ENCODE results near the gene HOOK2. TPM values are rescaled to one million over a fixed set of nuclear protein-coding genes. Genes with fewer than 3 reads are reported as not detected.
A peak's percentile ranks its signal among the peaks of the same experiment; 100 is the strongest.

HOOK2 gene
- total and polyA plus RNA-seq, 2 of the 13 experiments (the other 11 are each of a cell fraction or from before 2014, with no cell fraction given) = 9.2 to 12.9 TPM

DNA sequence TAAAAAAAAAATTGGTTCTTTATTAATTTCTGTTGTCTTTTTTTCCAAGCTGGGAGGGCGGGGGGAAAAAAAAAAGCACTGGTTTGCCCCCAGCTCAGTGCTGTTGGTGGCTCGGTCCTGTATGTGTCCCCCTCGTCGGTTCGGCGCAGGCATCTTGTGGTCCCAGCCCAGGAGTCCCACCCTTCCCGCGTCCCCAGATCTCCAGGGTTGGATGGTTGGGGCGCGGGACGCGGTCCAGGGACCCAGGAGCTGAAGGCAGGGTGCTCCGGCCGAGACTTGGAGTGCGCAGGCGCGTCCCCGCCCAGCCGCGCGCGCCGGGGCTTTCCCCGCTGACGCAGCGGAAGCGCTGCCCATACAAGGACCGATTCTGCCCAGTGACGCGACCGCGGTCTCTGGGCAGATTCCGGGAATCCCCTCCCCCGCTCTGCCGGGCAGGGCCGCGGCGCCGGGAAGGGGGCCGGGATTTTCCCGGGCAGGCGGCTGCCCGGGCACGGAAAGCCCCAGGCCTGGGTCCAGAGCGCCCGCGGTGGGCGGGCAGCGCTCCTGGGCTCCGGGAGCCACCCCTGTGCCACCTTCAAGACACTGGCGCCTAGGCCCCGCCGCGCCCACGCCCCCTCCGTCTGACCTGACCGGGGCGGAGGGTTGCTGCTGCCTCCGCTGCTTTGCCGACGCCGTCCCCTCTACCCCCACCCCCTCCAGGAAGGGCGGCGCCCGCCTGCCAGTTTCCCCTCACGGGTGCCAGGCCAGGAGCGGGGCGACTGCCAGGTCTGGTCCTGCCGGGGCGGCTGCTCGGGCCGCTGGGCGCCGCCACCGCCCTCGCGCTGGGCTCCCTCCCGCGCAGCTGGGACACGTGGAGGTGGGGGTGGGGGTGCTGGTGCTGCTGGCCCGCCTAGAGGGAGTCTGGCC, 18.2 kb upstream of the HOOK2 start (continued):
- TF ChIP-seq, protein P1, sequence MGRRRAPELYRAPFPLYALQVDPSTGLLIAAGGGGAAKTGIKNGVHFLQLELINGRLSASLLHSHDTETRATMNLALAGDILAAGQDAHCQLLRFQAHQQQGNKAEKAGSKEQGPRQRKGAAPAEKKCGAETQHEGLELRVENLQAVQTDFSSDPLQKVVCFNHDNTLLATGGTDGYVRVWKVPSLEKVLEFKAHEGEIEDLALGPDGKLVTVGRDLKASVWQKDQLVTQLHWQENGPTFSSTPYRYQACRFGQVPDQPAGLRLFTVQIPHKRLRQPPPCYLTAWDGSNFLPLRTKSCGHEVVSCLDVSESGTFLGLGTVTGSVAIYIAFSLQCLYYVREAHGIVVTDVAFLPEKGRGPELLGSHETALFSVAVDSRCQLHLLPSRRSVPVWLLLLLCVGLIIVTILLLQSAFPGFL (CRISPR knock-in tag; IDR thresholded peaks at IDR 0.05) = no peak
- TF ChIP-seq ZNF451 (CRISPR knock-in tag; IDR thresholded peaks at IDR 0.05) (peak; percentile 69), RBM39 (IDR thresholded peaks at IDR 0.05; ENCODE audit: low read depth, low read length, poor library complexity, severe bottlenecking) (peak; percentile 81), ZNF616 (CRISPR knock-in tag; IDR thresholded peaks at IDR 0.05; ENCODE audit: low read depth) (no peak; the same call in 1 of the 2 replicates), ZNF12 (CRISPR knock-in tag; IDR thresholded peaks at IDR 0.05) (no peak), RFX3 (CRISPR knock-in tag; IDR thresholded peaks at IDR 0.05) (no peak), ZNF547 (CRISPR knock-in tag; IDR thresholded peaks at IDR 0.05) (peak; percentile 88), SOX5 (CRISPR knock-in tag; IDR thresholded peaks at IDR 0.05; ENCODE audit: borderline replicate concordance) (peak; percentile 41; the same call in 1 of the 2 replicates), ZNF225 (CRISPR knock-in tag; IDR thresholded peaks at IDR 0.05) (peak; percentile 75), FOXP1 (IDR thresholded peaks at IDR 0.05) (no peak), FOXP1 (CRISPR knock-in tag; IDR thresholded peaks at IDR 0.05) (no peak), CBFB (CRISPR knock-in tag; IDR thresholded peaks at IDR 0.05) (peak; percentile 27; the same call in 1 of the 2 replicates), EED (CRISPR knock-in tag; IDR thresholded peaks at IDR 0.05) (peak; percentile 75; the same call in 1 of the 2 replicates), ZNF160 (CRISPR knock-in tag; IDR thresholded peaks at IDR 0.05) (peak; percentile 12; the same call in 1 of the 2 replicates), SAP130 (CRISPR knock-in tag; IDR thresholded peaks at IDR 0.05; ENCODE audit: low read depth) (peak; percentile 92), FOXA3 (CRISPR knock-in tag; IDR thresholded peaks at IDR 0.05) (peak; percentile 23; the same call in 1 of the 2 replicates), ATF1 (CRISPR knock-in tag; IDR thresholded peaks at IDR 0.05) (peak; percentile 80), ZNF180 (CRISPR knock-in tag; IDR thresholded peaks at IDR 0.05; ENCODE audit: borderline replicate concordance, low read depth) (no peak)
- TF ChIP-seq, protein P2, sequence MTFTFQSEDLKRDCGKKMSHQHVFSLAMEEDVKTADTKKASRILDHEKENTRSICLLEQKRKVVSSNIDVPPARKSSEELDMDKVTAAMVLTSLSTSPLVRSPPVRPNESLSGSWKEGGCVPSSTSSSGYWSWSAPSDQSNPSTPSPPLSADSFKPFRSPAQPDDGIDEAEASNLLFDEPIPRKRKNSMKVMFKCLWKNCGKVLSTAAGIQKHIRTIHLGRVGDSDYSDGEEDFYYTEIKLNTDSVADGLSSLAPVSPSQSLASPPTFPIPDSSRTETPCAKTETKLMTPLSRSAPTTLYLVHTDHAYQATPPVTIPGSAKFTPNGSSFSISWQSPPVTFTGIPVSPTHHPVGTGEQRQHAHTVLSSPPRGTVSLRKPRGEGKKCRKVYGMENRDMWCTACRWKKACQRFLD (CRISPR knock-in tag; IDR thresholded peaks at IDR 0.05; ENCODE audit: borderline replicate concordance) = no peak
- TF ChIP-seq, protein P3, sequence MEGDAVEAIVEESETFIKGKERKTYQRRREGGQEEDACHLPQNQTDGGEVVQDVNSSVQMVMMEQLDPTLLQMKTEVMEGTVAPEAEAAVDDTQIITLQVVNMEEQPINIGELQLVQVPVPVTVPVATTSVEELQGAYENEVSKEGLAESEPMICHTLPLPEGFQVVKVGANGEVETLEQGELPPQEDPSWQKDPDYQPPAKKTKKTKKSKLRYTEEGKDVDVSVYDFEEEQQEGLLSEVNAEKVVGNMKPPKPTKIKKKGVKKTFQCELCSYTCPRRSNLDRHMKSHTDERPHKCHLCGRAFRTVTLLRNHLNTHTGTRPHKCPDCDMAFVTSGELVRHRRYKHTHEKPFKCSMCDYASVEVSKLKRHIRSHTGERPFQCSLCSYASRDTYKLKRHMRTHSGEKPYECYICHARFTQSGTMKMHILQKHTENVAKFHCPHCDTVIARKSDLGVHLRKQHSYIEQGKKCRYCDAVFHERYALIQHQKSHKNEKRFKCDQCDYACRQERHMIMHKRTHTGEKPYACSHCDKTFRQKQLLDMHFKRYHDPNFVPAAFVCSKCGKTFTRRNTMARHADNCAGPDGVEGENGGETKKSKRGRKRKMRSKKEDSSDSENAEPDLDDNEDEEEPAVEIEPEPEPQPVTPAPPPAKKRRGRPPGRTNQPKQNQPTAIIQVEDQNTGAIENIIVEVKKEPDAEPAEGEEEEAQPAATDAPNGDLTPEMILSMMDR (CRISPR knock-in tag; IDR thresholded peaks at IDR 0.05) = peak; percentile 15; the same call in 1 of the 2 replicates
- TF ChIP-seq, protein P4, sequence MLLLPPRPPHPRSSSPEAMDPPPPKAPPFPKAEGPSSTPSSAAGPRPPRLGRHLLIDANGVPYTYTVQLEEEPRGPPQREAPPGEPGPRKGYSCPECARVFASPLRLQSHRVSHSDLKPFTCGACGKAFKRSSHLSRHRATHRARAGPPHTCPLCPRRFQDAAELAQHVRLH (CRISPR knock-in tag; IDR thresholded peaks at IDR 0.05; ENCODE audit: borderline replicate concordance, low read depth) = peak; percentile 47; the same call in 1 of the 2 replicates
- TF ChIP-seq, protein P5, sequence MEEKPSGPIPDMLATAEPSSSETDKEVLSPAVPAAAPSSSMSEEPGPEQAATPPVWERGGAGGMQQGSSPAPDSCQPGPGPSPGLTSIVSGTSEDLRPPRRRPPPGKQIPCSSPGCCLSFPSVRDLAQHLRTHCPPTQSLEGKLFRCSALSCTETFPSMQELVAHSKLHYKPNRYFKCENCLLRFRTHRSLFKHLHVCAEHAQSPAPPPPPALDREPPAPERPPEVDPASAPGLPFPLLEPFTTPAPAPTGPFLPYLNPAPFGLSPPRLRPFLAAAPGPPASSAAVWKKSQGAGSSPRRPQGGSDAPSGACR (CRISPR knock-in tag; IDR thresholded peaks at IDR 0.05) = no peak; the same call in 1 of the 2 replicates
- TF ChIP-seq, protein P6, sequence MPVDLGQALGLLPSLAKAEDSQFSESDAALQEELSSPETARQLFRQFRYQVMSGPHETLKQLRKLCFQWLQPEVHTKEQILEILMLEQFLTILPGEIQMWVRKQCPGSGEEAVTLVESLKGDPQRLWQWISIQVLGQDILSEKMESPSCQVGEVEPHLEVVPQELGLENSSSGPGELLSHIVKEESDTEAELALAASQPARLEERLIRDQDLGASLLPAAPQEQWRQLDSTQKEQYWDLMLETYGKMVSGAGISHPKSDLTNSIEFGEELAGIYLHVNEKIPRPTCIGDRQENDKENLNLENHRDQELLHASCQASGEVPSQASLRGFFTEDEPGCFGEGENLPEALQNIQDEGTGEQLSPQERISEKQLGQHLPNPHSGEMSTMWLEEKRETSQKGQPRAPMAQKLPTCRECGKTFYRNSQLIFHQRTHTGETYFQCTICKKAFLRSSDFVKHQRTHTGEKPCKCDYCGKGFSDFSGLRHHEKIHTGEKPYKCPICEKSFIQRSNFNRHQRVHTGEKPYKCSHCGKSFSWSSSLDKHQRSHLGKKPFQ (CRISPR knock-in tag; IDR thresholded peaks at IDR 0.05; ENCODE audit: insufficient replicate concordance) = peak; percentile 63

All from HepG2 (cell line).